Measurements from ENCODE around the gene CCDC136. TPM values are rescaled to one million over a fixed set of nuclear protein-coding genes. Genes with fewer than 3 reads are reported as not detected.

The CCDC136 gene
- polyA plus RNA-seq, 1 donor (not counting 4 experiments of a cell fraction or from before 2014, with no cell fraction given), result 1.6 TPM

DNA sequence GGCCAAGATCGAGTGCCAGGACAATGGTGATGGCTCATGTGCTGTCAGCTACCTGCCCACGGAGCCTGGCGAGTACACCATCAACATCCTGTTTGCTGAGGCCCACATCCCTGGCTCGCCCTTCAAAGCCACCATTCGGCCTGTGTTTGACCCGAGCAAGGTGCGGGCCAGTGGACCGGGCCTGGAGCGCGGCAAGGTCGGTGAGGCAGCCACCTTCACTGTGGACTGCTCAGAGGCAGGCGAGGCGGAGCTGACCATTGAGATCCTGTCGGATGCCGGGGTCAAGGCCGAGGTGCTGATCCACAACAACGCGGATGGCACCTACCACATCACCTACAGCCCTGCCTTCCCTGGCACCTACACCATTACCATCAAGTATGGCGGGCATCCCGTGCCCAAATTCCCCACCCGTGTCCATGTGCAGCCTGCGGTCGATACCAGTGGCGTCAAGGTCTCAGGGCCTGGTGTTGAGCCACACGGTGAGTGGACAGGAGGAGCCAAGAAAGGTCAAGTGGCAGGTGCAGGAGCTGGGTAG lies 53.1 kb downstream of the CCDC136 start:
- Histone ChIP-seq H3K4me2 (ENCODE audit: control insufficient read depth, extremely low read depth, insufficient read depth, low read depth, low read length) (no peak overlapping the region), H3K9me1 (ENCODE audit: control insufficient read depth, extremely low read depth, insufficient read depth, low read length) (no peaks in the 10 kb centered on the region), H4K20me1 (ENCODE audit: control insufficient read depth, extremely low read depth, insufficient read depth, low read length) (no peaks in the 10 kb centered on the region), H3K4me3 (ENCODE audit: control insufficient read depth in 2 of 3, extremely low read depth in 1 of 3, insufficient read depth in 2 of 3, low read depth in 1 of 3, low read length in 3 of 3) (no peak overlapping the region), H3K79me2 (ENCODE audit: control insufficient read depth, insufficient read depth, low read length) (no peaks in the 10 kb centered on the region), H3K36me3 (ENCODE audit: control insufficient read depth in 2 of 2, extremely low read depth in 1 of 2, insufficient read depth in 2 of 2, low read length in 2 of 2) (no peaks in the 10 kb centered on the region), H3K9ac (ENCODE audit: control insufficient read depth, extremely low read depth, insufficient read depth, low read length) (no peak overlapping the region), H3K9me3 (ENCODE audit: control insufficient read depth, low read depth, low read length) (no peaks in the 10 kb centered on the region), H2AFZ (ENCODE audit: control insufficient read depth, low read length) (no peak overlapping the region), H3K27ac (ENCODE audit: control insufficient read depth, insufficient read depth, low read length) (no peak overlapping the region), H3K4me1 (ENCODE audit: control insufficient read depth, extremely low read depth, insufficient read depth, low read length) (no peaks in the 10 kb centered on the region), H3K27me3 (ENCODE audit: control insufficient read depth, extremely low read depth, insufficient read depth, low read length) (no peaks in the 10 kb centered on the region)
- DNase-seq (ENCODE audit: low read depth, low spot score), result no peak
- dilution Hi-C loops (cut with MboI; ENCODE audit: extremely low pct_ligation_motif_present, low sequenced_read_pairs), result no loop called here
- TF ChIP-seq, protein P1, sequence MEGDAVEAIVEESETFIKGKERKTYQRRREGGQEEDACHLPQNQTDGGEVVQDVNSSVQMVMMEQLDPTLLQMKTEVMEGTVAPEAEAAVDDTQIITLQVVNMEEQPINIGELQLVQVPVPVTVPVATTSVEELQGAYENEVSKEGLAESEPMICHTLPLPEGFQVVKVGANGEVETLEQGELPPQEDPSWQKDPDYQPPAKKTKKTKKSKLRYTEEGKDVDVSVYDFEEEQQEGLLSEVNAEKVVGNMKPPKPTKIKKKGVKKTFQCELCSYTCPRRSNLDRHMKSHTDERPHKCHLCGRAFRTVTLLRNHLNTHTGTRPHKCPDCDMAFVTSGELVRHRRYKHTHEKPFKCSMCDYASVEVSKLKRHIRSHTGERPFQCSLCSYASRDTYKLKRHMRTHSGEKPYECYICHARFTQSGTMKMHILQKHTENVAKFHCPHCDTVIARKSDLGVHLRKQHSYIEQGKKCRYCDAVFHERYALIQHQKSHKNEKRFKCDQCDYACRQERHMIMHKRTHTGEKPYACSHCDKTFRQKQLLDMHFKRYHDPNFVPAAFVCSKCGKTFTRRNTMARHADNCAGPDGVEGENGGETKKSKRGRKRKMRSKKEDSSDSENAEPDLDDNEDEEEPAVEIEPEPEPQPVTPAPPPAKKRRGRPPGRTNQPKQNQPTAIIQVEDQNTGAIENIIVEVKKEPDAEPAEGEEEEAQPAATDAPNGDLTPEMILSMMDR (optimal IDR thresholded peaks at IDR 0.05 in 1 of 3, IDR thresholded peaks at IDR 0.05 in 1 of 3, conservative IDR thresholded peaks at IDR 0.05 in 1 of 3; ENCODE audit: extremely low read depth in 1 of 3, insufficient read depth in 2 of 3, low read length in 3 of 3), result no peak
- FAIRE-seq, result no peak

DNA sequence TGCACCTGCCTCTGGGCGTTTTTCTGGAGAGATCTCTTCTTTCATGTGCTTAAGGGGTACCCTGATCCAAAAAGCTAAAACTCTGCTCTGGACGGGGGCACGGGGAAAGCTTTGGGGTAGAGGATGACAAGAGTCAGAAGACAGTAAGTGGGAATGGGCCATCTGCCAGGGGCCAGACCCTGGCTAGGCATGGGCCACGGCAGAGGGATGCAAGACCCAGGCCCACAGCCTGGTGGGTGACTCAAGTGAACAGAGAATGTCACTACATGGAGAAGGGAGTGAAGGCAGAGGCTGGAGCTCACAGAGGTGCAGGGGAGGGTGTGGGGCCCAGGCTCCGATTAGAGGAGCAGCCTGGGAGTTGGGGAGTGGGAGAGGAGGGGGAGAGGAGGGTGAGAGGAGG lies 53.7 kb downstream of the CCDC136 start:
- no peaks in the 10 kb centered on the region for H3K36me3 ChIP-seq (ENCODE audit: control insufficient read depth in 2 of 2, extremely low read depth in 1 of 2, insufficient read depth in 2 of 2, low read length in 2 of 2)
- H3K79me2 ChIP-seq (ENCODE audit: control insufficient read depth, insufficient read depth, low read length), result no peaks in the 10 kb centered on the region
- dilution Hi-C loops (cut with MboI; ENCODE audit: extremely low pct_ligation_motif_present, low sequenced_read_pairs), result no loop called here

More for the DNA sequence above, 53.7 kb downstream of the CCDC136 start:
- no peak overlapping the region for H3K9ac ChIP-seq (ENCODE audit: control insufficient read depth, extremely low read depth, insufficient read depth, low read length)
- FAIRE-seq (no peak), DNase-seq (ENCODE audit: low read depth, low spot score) (no peak)
- no peak overlapping the region for H3K27ac ChIP-seq (ENCODE audit: control insufficient read depth, insufficient read depth, low read length)
- TF ChIP-seq EZH2 (IDR thresholded peaks at IDR 0.05; ENCODE audit: low read length), result no peak
- TF ChIP-seq, protein P1 (optimal IDR thresholded peaks at IDR 0.05 in 1 of 3, IDR thresholded peaks at IDR 0.05 in 1 of 3, conservative IDR thresholded peaks at IDR 0.05 in 1 of 3; ENCODE audit: extremely low read depth in 1 of 3, insufficient read depth in 2 of 3, low read length in 3 of 3), result no peak
- no peaks in the 10 kb centered on the region for H3K9me1 ChIP-seq (ENCODE audit: control insufficient read depth, extremely low read depth, insufficient read depth, low read length)
- no peaks in the 10 kb centered on the region for H3K4me1 ChIP-seq (ENCODE audit: control insufficient read depth, extremely low read depth, insufficient read depth, low read length)
- no peaks in the 10 kb centered on the region for H3K27me3 ChIP-seq (ENCODE audit: control insufficient read depth, extremely low read depth, insufficient read depth, low read length)
- H3K4me3 ChIP-seq (ENCODE audit: control insufficient read depth in 2 of 3, extremely low read depth in 1 of 3, insufficient read depth in 2 of 3, low read depth in 1 of 3, low read length in 3 of 3), result no peak overlapping the region
- H4K20me1 ChIP-seq (ENCODE audit: control insufficient read depth, extremely low read depth, insufficient read depth, low read length), result no peaks in the 10 kb centered on the region
- H3K4me2 ChIP-seq (ENCODE audit: control insufficient read depth, extremely low read depth, insufficient read depth, low read depth, low read length), result no peak overlapping the region
- no peak overlapping the region for H2AFZ ChIP-seq (ENCODE audit: control insufficient read depth, low read length)
- H3K9me3 ChIP-seq (ENCODE audit: control insufficient read depth, low read depth, low read length), result no peaks in the 10 kb centered on the region

Measured in keratinocyte (primary cell).